Activated naive CD4-positive, alpha-beta T cell treated with anti-CD3 and anti-CD28 coated beads, Interleukin-2, amount 10 ng/mL, durations not matched to agents 7 days and 5 days (primary cell): ENCODE results near the gene RPL36.
A peak's percentile ranks its signal among the peaks of the same experiment; 100 is the strongest.
"Not testable (repeated sequence)": the region's sequence is repeated elsewhere in the genome, so short reads cannot be mapped to it uniquely, and the experiment has no call there.

Source experiments
- CTCF ChIA-PET: fragments of 350-600 bp; sonication (Branson Sonifier 250); formaldehyde crosslinking; loops from one replicate; lab custom pipeline; 2021; ENCODE audit warnings: antibody characterized with exemption; lab: Charles Lee
- DNase-seq: peaks from one replicate; pipeline ENCODE4 v3.0.0-alpha.2; 2020
- H3K27ac Mint-ChIP-seq: one replicate; pipeline ENCODE4 v1.8.0; 2021; ENCODE audit warnings: mild to moderate bottlenecking, moderate library complexity, mixed read lengths
- H3K27me3 Mint-ChIP-seq: one replicate; pipeline ENCODE4 v1.8.0; 2021; ENCODE audit warnings: mild to moderate bottlenecking, mixed read lengths
- H3K36me3 Mint-ChIP-seq: one replicate; pipeline ENCODE4 v1.8.0; 2021; ENCODE audit warnings: mixed read lengths
- H3K4me1 Mint-ChIP-seq: one replicate; pipeline ENCODE4 v1.8.0; 2021; ENCODE audit warnings: mixed read lengths
- H3K4me3 Mint-ChIP-seq: one replicate; pipeline ENCODE4 v1.8.0; 2021; ENCODE audit warnings: mild to moderate bottlenecking, moderate library complexity, mixed read lengths
- H3K9me3 Mint-ChIP-seq: one replicate; pipeline ENCODE4 v1.8.0; 2021; ENCODE audit warnings: mixed read lengths

The RPL36 gene

DNA sequence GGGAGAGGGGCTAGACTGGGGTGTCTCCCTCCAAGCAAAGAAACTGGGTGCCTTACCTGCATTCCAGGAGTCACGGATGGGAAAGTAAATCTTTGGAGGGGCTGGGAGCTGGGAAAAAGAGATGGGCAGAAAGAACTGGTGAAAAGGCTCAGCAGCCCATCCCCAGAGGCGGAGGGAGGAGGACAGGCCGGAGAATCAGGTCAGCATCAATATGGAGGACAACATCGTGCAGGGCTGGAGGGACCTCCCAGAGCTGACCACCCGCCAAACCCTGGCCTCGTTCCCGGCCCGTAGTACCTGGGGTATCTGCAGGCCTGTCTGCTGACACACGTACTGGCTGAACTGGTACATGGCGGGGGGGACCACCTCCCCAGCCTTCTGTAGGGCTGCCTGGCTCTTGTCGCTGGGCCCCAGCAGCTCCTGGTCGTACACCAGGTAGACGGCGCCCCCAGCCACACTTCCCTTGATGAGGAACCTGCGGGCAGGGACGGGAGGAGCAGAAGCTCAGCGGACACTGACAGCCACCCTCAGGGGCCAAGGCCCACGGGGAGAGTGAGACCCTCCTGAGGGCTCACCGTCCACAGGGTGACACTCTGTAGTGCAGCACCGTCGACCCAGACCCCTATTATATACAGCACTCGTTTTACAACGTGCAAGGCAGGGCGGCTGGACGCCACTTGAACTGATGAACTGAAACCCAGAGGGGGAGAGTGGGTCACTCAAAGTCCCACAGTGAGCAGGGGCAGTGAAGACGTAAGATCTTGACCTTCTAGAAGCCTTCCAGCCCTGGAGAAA, 10.6 kb upstream of the RPL36 start:
- no peak for DNase-seq
- CTCF ChIA-PET = interaction anchor here (0.9 kb wide), 1 partner anchor 9 kb away, joined by 3 read pairs; no protein-coding TSS in a partner anchor
- Mint-ChIP-seq H3K27me3 (peaks cover 24% of the 10 kb centered on the region), H3K9me3 (no peaks in the 10 kb centered on the region), H3K4me1 (peaks cover 25% of the 10 kb centered on the region), H3K36me3 (peaks cover 3% of the 10 kb centered on the region), H3K27ac (peak overlapping the region; percentile 95), H3K4me3 (peak overlapping the region; percentile 97)

- H3K27ac Mint-ChIP-seq = peak overlapping the region; percentile 95
- no peak for DNase-seq
- CTCF ChIA-PET = interaction anchor here (0.9 kb wide), 1 partner anchor 9 kb away, joined by 3 read pairs; no protein-coding TSS in a partner anchor
- H3K9me3 Mint-ChIP-seq = no peaks in the 10 kb centered on the region
- H3K4me1 Mint-ChIP-seq = peaks cover 25% of the 10 kb centered on the region
- H3K27me3 Mint-ChIP-seq = peaks cover 24% of the 10 kb centered on the region
- peaks cover 3% of the 10 kb centered on the region for H3K36me3 Mint-ChIP-seq
- H3K4me3 Mint-ChIP-seq = peak overlapping the region; percentile 97
These were observed 10.0 kb upstream of the RPL36 start for GRCh38 chr19:5680084-5680436.

DNA sequence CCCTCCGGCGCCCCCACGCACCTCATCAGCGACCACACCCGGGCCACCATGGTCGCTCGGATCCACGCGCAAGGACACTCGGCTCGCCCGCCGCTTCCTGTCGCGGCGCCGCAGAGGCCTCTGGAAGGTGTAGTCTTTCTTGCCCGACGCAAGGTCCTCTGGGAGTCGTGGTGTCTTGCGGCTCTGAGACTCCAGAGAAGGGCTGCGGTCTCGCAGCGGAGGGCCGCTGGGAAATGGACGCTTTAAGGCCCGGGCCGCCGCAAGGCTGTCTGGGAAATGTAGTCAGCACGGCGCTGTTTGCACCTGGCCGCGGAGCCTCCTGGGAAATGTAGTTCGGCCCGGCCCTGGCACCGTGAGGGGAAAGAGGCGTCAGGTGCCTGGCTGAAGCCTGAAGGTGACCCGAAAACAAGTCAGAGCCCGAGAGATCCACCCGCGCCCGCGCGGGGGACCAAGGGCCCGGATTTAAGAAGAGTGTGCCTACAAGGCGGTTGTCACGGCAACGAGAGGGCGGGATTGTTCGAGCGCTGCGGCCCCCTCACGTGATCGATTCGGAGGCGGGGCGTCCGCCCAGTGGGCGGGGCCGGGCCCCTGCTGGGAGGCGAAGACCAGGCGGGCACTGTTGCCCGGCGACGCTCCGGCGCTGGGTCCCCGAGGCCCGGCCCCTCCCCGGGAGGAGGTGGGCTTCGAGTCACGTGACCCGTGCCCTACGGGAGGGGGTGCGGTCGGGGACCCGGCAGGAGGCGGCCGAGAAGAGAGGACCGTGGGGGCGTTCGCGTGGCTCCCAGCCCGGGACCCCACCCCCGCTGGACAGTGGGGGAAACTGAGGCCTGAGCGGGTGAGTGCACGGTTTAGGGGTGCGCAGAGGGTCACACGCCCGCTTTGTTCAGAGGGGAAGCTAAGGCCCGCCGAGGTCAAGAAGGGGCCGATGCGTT, 9.4 kb upstream of the RPL36 start, which contains the start of the genes HSD11B1L and MICOS13:
Gene HSD11B1L, plus strand, starts transcription at position 591 of the 932 bp plus-strand sequence. CDS start 3,806 bp downstream, outside the sequence.
Gene MICOS13, minus strand, starts transcription at position 80 of the 932 bp plus-strand sequence. Its CDS starts 30 bp downstream, at position 50.
- CTCF ChIA-PET = no interaction called here
- no peaks in the 10 kb centered on the region for H3K9me3 Mint-ChIP-seq
- H3K4me1 Mint-ChIP-seq = peaks cover 26% of the 10 kb centered on the region
- H3K4me3 Mint-ChIP-seq = peak within 1 kb of the TSS; percentile 97
- H3K36me3 Mint-ChIP-seq = peaks cover 1% of the 10 kb centered on the region
- H3K27me3 Mint-ChIP-seq = peaks cover 24% of the 10 kb centered on the region
- peak within 1 kb of the TSS; percentile 95 for H3K27ac Mint-ChIP-seq
- peak; percentile 99 for DNase-seq

GRCh38 chr19:5681391-5682106, 8.5 kb upstream of the RPL36 start:
- Mint-ChIP-seq H3K9me3 (no peaks in the 10 kb centered on the region), H3K27me3 (peaks cover 26% of the 10 kb centered on the region), H3K4me3 (peak overlapping the region; percentile 64), H3K27ac (no peak overlapping the region), H3K4me1 (peaks cover 34% of the 10 kb centered on the region), H3K36me3 (no peaks in the 10 kb centered on the region)
- no peak for DNase-seq
- CTCF ChIA-PET = no interaction called here

DNA sequence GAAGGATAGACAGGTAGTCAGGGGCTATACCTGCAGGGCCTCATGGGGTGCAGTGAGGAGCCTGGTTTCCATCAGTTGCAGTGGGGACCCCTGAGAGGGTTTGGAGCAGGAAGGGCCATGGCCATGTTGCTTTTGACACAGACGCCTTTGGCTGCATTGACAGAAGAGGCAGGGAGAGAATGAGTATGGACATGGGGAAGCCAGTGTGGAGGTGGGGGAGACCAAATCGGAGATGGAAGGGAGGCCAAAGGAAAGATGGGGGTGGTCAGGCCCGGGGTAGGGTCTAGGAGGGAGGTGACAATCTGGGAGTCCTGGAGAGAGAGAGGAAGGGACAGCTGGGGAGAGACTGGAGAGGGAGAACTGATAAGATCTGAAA, 8.0 kb upstream of the RPL36 start:
- H3K27me3 Mint-ChIP-seq = peaks cover 28% of the 10 kb centered on the region
- no peak overlapping the region for H3K27ac Mint-ChIP-seq
- H3K9me3 Mint-ChIP-seq = no peaks in the 10 kb centered on the region
- CTCF ChIA-PET = interaction anchor here (1.0 kb wide), 1 partner anchor 38 kb away, joined by 3 read pairs; the partner anchor contains the start of genes CATSPERD and LONP1
- no peaks in the 10 kb centered on the region for H3K36me3 Mint-ChIP-seq
- peak overlapping the region; percentile 64 for H3K4me3 Mint-ChIP-seq
- no peak for DNase-seq
- peaks cover 35% of the 10 kb centered on the region for H3K4me1 Mint-ChIP-seq

- Mint-ChIP-seq H3K27me3 (peaks cover 28% of the 10 kb centered on the region), H3K9me3 (no peaks in the 10 kb centered on the region), H3K4me1 (peaks cover 38% of the 10 kb centered on the region), H3K27ac (peak overlapping the region; percentile 52), H3K4me3 (peak overlapping the region; percentile 29), H3K36me3 (no peaks in the 10 kb centered on the region)
- CTCF ChIA-PET = interaction anchor here (0.6 to 1.0 kb wide), 2 partner anchors 37 to 954 kb away, joined by 3 read pairs; partner anchors contain the start of genes CATSPERD and LONP1
- no peak for DNase-seq
These were observed 6.8 kb upstream of the RPL36 start for GRCh38 chr19:5683177-5683886.

GRCh38 chr19:5684694-5685430, 5.2 kb upstream of the RPL36 start:
- peaks cover 28% of the 10 kb centered on the region for H3K27me3 Mint-ChIP-seq
- no peaks in the 10 kb centered on the region for H3K9me3 Mint-ChIP-seq
- DNase-seq = no peak
- H3K27ac Mint-ChIP-seq = no peak overlapping the region
- H3K4me1 Mint-ChIP-seq = peaks cover 37% of the 10 kb centered on the region
- no peak overlapping the region for H3K4me3 Mint-ChIP-seq
- CTCF ChIA-PET = no interaction called here
- H3K36me3 Mint-ChIP-seq = peaks cover under 1% of the 10 kb centered on the region

DNA sequence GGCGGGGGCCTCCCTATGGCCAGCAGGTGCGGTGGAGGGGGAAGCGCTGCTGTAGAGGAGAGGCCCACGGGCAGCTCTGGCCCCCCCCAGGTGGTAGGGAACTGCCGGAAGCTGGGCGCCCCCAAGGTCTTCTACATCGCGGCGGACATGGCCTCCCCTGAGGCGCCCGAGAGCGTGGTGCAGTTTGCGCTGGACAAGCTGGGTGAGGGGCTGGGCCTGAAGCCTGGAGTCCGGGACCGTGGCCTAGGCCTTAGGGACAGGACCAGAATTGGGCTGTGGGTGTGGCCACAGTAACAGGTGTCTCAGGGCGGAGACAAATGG, 3.8 kb upstream of the RPL36 start:
- Mint-ChIP-seq H3K4me3 (peak overlapping the region; percentile 79), H3K4me1 (peaks cover 40% of the 10 kb centered on the region), H3K9me3 (no peaks in the 10 kb centered on the region), H3K36me3 (peaks cover 11% of the 10 kb centered on the region), H3K27me3 (peaks cover 29% of the 10 kb centered on the region), H3K27ac (peak overlapping the region; percentile 87)
- CTCF ChIA-PET = interaction anchor here (1.0 to 1.4 kb wide), 2 partner anchors 118 to 196 kb away, joined by 3 to 4 read pairs; partner anchors contain the start of gene NRTN
- DNase-seq = no peak

DNA sequence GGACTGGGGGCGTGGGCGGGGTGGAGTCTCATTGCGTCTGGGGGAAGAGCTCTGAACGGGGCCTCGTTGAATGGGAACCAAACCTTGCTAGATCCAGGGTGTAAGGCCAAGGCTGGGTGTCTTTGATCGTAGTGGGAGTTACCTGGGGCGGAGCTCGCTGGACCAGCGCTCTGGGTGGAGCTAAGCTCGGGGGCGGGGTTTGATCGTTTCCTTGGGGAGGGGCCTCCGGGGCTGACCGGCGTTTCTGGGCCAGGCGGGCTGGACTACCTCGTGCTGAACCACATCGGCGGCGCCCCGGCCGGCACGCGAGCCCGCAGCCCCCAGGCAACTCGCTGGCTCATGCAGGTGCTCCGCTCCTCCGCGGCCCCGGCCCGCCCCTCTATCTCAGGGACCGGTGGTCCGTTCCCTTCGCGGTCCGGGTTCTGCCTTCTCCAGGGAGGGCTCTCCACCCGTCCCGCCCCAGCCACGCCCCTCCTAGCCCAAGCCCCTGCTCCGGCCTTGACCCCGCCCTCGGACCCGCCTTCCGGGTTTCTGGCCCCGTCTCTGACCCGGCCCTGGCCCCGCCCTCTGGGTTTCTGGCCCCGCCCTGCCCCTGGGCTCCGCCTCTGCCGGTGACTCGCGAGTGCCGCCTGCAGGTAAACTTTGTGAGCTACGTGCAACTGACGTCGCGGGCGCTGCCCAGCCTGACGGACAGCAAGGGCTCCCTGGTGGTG, 3.3 kb upstream of the RPL36 start:
- peak; percentile 99 for DNase-seq
- CTCF ChIA-PET = interaction anchor here (1.0 to 1.5 kb wide), 6 partner anchors 27 to 196 kb away, joined by 3 to 4 read pairs (median 4); partner anchors contain the start of gene NRTN
- Mint-ChIP-seq H3K9me3 (no peaks in the 10 kb centered on the region), H3K27ac (peak overlapping the region; percentile 87), H3K4me1 (peaks cover 35% of the 10 kb centered on the region), H3K36me3 (peaks cover 11% of the 10 kb centered on the region), H3K27me3 (peaks cover 27% of the 10 kb centered on the region), H3K4me3 (peak overlapping the region; percentile 79)

DNA sequence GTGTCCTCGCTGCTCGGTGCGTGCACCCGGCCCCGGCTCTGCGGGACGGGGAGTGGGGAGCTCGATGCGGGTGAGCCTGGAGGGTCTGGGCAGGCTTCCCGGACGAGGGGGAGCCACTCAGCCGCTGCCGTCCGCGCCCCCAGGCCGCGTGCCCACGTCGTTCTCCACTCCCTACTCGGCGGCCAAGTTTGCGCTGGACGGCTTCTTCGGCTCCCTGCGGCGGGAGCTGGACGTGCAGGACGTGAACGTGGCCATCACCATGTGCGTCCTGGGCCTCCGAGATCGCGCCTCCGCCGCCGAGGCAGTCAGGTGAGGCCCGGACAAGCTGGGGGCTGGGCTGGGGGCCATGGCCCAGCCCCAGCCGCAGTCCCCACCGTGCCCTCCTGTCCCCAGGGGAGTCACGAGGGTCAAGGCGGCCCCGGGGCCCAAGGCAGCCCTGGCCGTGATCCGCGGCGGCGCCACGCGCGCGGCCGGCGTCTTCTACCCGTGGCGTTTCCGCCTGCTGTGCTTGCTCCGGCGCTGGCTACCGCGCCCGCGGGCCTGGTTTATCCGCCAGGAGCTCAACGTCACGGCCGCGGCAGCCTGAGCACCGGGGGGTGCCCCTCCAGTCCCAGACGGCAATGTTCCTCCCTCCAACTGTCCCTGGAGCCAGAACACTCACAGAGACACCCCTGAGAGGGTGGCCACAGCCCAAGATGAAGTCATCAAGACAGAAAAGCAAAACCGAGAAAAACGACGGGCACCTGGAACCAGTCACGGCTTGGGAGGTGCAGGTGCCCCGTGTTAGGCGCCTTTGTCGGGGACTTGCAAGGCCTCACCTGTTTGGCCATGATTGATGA, 2.5 kb upstream of the RPL36 start:
- H3K4me1 Mint-ChIP-seq = peaks cover 37% of the 10 kb centered on the region
- peak overlapping the region; percentile 79 for H3K4me3 Mint-ChIP-seq
- H3K36me3 Mint-ChIP-seq = peaks cover 18% of the 10 kb centered on the region
- no peaks in the 10 kb centered on the region for H3K9me3 Mint-ChIP-seq
- peaks cover 19% of the 10 kb centered on the region for H3K27me3 Mint-ChIP-seq
- peak overlapping the region; percentile 87 for H3K27ac Mint-ChIP-seq
- no peak for DNase-seq
- CTCF ChIA-PET = interaction anchor here (0.6 to 1.5 kb wide), 7 partner anchors 26 to 1950 kb away, joined by 3 to 4 read pairs (median 4); partner anchors contain the start of gene NRTN

- Mint-ChIP-seq H3K4me1 (peaks cover 44% of the 10 kb centered on the region), H3K27me3 (peaks cover 13% of the 10 kb centered on the region), H3K36me3 (peaks cover 25% of the 10 kb centered on the region), H3K4me3 (peak overlapping the region; percentile 40)
- not testable (repeated sequence) for H3K27ac Mint-ChIP-seq, DNase-seq, H3K9me3 Mint-ChIP-seq
- CTCF ChIA-PET = interaction anchor here (0.6 to 2.0 kb wide), 4 partner anchors 9 to 1949 kb away, joined by 3 to 11 read pairs (median 4); partner anchors contain the start of genes CATSPERD and LONP1
These were observed 1.7 kb upstream of the RPL36 start for GRCh38 chr19:5688262-5688881.
